Lower lobe of right lung (tissue), 2 donors: ENCODE measurements around the gene CTF1. TPM values are rescaled to one million over a fixed set of nuclear protein-coding genes. Genes with fewer than 3 reads are reported as not detected.
"Not testable (repeated sequence)": the region's sequence is repeated elsewhere in the genome, so short reads cannot be mapped to it uniquely, and the experiment has no call there.

Experiments
- ATAC-seq, 2 donors: fragments of 200-7000 bp; cut with Tn5 transposase; one replicate each; pipeline ENCODE4 v1.9.1; 2020 to 2022; ENCODE audit warnings: mild to moderate bottlenecking in 2 of 2, moderate library complexity in 2 of 2
- DNase-seq: peaks from one replicate; pipeline ENCODE4 v3.0.0-alpha.2; 2020
- H3K27ac ChIP-seq: fragments of 200-600 bp; one replicate; pipeline ENCODE4 v1.8.0; 2022
- H3K27me3 ChIP-seq: fragments of 200-600 bp; one replicate; pipeline ENCODE4 v1.8.0; 2022; ENCODE audit warnings: low read depth
- H3K36me3 ChIP-seq: fragments of 200-600 bp; one replicate; pipeline ENCODE4 v1.8.0; 2022; ENCODE audit warnings: mild to moderate bottlenecking
- H3K4me1 ChIP-seq: fragments of 200-600 bp; one replicate; pipeline ENCODE4 v1.8.0; 2022
- H3K4me3 ChIP-seq: fragments of 200-600 bp; one replicate; pipeline ENCODE4 v1.8.0; 2022; ENCODE audit warnings: mild to moderate bottlenecking
- H3K9me3 ChIP-seq: fragments of 200-600 bp; one replicate; pipeline ENCODE4 v1.8.0; 2022
- intact Hi-C: fragments of 100-400 bp; cut with DNase I; formaldehyde crosslinking; loops from one replicate; pipeline ENCODE4 v1.11.0; 2022
- total RNA-seq: library from RNA; stranded (reverse); fragmentation: NEBNext Ultra II Directional; extraction: Animal tissue kit (Norgen Biotek cat#: 25700); gene quantifications from one replicate; pipeline ENCODE4 v1.2.1, GENCODE V29; 2021
- TF ChIP-seq, protein P1 (sequence below): fragments of 200-600 bp; IDR thresholded peaks from one replicate; pipeline ENCODE4 v1.8.0; 2022; ENCODE audit warnings: antibody characterized with exemption, mild to moderate bottlenecking
- donor health status: DM: no; HTN: yes; CAD: no; lungs with severe emphysema.

The CTF1 gene
- total RNA-seq, 1 donor from 2014 or later: 10.3 TPM

DNA sequence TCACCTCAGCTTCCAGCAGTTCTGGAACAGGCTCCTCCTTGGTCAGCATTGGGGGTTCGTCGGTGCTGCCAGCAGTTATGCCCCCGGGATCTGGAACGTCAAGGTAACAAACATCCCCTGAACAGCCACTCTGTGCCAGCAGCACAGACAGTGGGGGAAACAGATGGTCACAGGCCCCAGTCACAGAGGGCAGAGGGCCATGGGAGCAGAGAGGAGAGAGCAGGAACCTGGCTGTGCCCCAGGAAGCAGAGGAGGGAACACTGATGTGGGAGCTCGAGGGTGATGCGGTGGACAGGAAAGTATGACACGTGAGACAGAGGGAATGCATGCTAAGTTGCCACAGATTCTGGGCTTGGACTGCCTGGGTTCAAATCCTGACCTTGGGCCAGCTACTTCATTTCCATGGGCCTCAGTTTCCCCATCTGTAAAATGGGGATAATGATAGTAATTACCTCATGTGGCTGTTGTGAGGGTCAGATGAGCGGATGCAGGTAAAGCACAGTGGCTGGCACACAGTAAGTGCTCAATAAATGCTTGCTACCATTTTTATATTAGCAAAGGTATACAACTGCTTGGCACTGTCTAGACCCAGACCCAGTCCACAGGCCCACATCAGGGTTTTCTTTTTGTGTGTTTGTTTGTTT lies 7.4 kb upstream of the CTF1 start:
- DNase-seq (no peak), ATAC-seq (no peak)
- TF ChIP-seq, protein P1, sequence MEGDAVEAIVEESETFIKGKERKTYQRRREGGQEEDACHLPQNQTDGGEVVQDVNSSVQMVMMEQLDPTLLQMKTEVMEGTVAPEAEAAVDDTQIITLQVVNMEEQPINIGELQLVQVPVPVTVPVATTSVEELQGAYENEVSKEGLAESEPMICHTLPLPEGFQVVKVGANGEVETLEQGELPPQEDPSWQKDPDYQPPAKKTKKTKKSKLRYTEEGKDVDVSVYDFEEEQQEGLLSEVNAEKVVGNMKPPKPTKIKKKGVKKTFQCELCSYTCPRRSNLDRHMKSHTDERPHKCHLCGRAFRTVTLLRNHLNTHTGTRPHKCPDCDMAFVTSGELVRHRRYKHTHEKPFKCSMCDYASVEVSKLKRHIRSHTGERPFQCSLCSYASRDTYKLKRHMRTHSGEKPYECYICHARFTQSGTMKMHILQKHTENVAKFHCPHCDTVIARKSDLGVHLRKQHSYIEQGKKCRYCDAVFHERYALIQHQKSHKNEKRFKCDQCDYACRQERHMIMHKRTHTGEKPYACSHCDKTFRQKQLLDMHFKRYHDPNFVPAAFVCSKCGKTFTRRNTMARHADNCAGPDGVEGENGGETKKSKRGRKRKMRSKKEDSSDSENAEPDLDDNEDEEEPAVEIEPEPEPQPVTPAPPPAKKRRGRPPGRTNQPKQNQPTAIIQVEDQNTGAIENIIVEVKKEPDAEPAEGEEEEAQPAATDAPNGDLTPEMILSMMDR: no peak
- H3K27ac ChIP-seq: no peak overlapping the region
- H3K9me3 ChIP-seq: no peaks in the 10 kb centered on the region
- intact Hi-C loops: no loop called here
- no peak overlapping the region for H3K4me3 ChIP-seq
- H3K36me3 ChIP-seq: peaks cover 69% of the 10 kb centered on the region
- peaks cover 11% of the 10 kb centered on the region for H3K4me1 ChIP-seq
- no peaks in the 10 kb centered on the region for H3K27me3 ChIP-seq

DNA sequence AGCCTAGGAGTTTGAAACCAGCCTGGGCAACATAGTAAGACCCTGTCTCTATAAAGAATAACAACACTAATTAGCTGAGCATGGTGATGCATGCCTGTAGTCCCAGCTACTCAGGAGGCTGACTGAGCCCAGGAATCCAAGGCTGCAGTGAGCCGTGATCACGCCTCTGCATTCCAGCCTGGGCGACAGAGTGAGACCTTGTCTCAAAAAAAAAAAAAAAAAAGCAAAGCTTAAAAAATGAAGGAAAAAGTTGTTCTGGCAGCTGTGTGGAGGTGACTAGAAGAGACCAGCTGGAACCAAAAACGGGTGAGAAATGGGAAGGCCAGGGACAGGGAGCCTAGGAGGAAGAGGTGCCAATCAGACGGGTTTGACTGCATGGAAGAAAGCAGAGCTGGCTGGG lies 6.7 kb upstream of the CTF1 start:
- Histone ChIP-seq H3K4me3 (no peak overlapping the region), H3K27me3 (no peaks in the 10 kb centered on the region), H3K27ac (no peak overlapping the region), H3K4me1 (peaks cover 16% of the 10 kb centered on the region), H3K9me3 (no peaks in the 10 kb centered on the region), H3K36me3 (peaks cover 67% of the 10 kb centered on the region)
- DNase-seq: no peak
- TF ChIP-seq, protein P1: no peak
- intact Hi-C loops: no loop called here
- ATAC-seq: no peak

DNA sequence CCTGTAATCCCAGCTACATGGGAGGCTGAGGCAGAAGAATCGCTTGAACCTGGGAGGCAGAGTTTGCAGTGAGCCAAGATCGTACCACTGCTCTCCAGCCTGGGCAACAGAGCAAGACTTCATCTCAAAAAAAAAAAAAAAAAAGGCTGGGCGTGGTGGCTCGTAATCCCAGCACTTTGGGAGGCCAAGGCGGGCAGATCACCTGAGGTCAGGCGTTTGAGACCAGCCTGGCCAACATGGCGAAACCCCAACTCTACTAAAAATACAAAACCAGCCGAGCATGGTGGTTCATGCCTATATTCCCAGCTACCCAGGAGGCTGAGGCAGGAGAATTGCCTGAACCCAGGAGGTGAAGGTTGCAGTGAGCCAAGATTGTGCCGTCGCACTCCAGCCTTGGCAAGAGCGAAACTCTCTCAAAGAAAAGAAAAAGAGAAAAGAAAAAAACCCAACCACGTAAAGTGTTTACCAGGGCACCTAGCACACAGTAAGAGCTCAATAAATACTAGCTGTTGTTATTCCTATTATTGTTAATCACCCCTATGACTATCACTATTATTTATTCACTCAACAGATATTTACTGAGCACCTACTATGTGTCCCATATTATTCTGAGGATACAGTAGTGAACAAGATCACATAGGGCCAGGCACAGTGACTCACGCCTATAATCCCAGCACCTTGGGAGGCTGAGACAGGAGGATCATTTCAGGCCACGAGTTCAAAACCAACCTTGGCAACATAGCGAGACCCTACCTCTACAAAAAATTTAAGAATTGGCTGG lies 5.2 kb upstream of the CTF1 start:
- Histone ChIP-seq H3K4me1 (peaks cover 30% of the 10 kb centered on the region), H3K36me3 (peaks cover 52% of the 10 kb centered on the region)
- H3K27ac ChIP-seq, ATAC-seq, H3K9me3 ChIP-seq, H3K4me3 ChIP-seq, H3K27me3 ChIP-seq, DNase-seq, intact Hi-C loops: not testable (repeated sequence)

DNA sequence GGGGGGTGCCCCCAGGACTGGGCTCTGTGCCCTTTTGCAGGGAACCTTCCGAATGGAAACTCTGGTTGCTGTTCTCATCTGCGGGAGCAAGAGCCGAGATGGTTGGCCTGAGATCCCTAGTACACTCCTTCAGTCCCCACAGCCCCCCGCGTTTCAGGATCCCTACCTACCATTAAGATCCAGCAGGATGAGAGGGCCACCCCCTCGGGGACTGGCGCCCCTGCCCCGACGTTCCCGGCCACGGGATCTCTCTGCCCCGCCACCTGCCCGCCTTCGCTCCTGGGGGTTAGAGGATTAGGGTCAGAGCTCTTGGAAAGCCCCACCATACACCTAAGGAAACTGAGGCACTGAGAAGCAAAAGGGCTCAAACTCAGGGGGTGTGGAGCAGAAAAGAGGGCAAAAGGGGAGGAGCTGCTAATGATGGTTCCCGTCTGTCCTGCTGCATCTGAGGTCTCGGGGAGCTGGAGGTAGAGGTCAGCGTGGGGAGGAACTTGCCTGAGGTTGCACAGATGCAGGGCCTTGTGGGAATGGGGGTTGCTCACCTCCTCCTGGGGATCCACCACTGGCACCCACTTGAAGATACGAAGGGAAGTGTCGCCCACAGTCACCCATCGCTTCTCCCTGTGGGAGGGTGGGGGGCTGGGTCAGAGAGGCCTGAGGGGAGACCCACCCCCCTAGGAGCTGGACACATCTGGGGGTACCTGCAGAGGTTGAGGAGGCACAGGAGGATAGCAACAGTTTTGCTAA lies 3.6 kb upstream of the CTF1 start:
- DNase-seq (no peak), ATAC-seq (no peak)
- peaks cover 38% of the 10 kb centered on the region for H3K36me3 ChIP-seq
- peak overlapping the region; percentile 90 for H3K27ac ChIP-seq
- TF ChIP-seq, protein P1: no peak
- peaks cover 43% of the 10 kb centered on the region for H3K4me1 ChIP-seq
- no peaks in the 10 kb centered on the region for H3K9me3 ChIP-seq
- no peaks in the 10 kb centered on the region for H3K27me3 ChIP-seq
- H3K4me3 ChIP-seq: peak overlapping the region; percentile 88
- intact Hi-C loops: no loop called here

DNA sequence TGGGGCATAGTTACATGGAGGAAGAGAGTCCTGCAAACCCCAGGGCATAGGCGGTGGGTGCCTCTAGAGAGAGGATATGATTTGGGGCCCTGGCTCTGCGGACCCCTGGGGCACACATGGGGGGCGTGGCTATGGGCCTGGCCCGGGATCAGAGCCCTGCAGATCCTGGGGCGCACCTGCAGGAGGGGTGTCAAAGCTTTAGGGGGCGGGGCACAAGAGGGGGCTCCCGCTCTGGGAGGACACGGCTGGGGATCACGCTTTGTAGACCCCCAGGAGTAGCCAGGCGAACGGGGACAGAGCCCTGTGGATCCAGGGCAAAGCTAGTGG lies 3.0 kb upstream of the CTF1 start:
- H3K4me3 ChIP-seq: peak overlapping the region; percentile 88
- TF ChIP-seq, protein P1: no peak
- intact Hi-C loops: no loop called here
- H3K27ac ChIP-seq: peak overlapping the region; percentile 90
- ATAC-seq (no peak), DNase-seq (no peak)
- H3K9me3 ChIP-seq: no peaks in the 10 kb centered on the region
- H3K36me3 ChIP-seq: peaks cover 34% of the 10 kb centered on the region
- H3K4me1 ChIP-seq: peaks cover 43% of the 10 kb centered on the region
- H3K27me3 ChIP-seq: no peaks in the 10 kb centered on the region
